HG03039 (cell line): ENCODE data around the gene SMYD2.

Source experiments
- ATAC-seq: cut with Tn5 transposase; IDR thresholded peaks from one replicate; pipeline ENCODE4 v1.9.1; 2021; ENCODE audit warnings: mild to moderate bottlenecking, moderate library complexity; ENCODE audit not compliant: unreplicated experiment

Gene SMYD2

DNA sequence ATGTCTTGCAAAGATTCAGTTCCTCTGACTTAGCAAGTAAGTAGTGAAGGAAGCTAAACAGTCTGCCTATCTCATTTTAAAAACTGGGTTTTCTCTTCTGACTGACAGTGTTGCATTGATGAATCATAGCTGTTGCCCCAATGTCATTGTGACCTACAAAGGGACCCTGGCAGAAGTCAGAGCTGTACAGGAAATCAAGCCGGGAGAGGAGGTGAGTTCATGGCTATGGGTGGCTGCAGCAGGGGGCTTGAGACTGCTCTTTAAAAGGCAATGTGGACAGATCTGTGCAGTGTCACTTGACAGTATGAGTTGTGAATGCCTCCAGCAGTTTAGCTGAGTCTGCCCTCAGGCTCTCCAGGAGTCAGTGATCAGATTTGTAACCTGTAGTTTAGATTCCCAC is 46.6 kb downstream of the SMYD2 start:
- ATAC-seq: no peak

GRCh38 chr1:214328770-214329469 is 48.0 kb downstream of the SMYD2 start:
- peak; percentile 90 for ATAC-seq

DNA sequence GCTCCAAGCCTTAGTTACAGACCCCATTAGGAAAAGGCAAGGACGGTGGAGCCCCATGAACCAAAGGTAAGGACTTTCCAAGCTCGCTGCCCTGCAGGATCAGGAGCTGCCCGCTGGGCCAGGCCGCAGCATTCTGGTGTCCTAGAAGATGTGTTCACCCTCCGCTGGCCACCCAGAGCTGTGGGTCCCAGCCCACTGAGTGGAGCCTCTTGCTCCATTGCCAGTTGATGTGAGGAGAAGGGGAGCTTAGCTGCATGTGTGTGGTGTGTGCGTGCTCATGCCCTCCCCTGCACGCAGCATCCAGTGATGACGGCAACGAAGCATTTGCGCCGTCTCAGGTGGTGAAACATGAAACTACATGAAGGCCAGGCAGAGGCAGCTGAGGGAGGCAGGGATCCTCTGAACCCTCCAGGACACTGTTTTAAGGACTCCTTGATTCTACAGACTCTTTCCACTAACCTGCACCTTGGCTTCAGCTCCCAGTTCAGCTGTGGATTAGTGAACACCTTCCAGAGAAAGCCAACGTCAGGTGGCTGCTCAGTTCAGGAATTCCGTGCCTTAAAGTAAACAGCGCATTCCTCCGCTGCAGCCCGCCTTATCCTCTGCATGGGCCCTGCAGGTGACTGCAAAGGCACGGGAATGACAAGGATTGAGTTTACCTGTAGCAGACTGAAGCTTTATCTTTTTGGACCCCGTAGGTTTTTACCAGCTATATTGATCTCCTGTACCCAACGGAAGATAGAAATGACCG is 48.7 kb downstream of the SMYD2 start:
- ATAC-seq: no peak

DNA sequence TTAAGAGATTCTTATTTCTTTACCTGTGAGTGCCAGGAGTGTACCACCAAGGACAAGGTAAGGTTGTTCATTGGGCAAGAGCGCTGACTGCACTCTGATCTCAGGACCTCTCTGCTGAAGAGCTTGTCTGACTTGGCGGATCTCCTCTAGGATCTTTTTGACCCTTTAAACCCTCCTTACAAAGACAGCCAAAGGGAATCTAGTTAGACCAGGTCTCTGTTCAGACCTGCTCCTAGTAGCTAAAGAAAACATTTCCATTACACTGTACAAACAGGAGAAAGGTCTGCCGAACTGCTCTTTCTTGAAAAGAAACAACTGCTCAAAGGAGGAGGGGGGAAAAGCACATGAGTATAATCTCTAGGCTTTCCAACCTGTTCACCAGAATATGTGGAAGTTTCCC is 49.3 kb downstream of the SMYD2 start:
- no peak for ATAC-seq

GRCh38 chr1:214330715-214331114 is 49.8 kb downstream of the SMYD2 start:
- ATAC-seq: no peak

DNA sequence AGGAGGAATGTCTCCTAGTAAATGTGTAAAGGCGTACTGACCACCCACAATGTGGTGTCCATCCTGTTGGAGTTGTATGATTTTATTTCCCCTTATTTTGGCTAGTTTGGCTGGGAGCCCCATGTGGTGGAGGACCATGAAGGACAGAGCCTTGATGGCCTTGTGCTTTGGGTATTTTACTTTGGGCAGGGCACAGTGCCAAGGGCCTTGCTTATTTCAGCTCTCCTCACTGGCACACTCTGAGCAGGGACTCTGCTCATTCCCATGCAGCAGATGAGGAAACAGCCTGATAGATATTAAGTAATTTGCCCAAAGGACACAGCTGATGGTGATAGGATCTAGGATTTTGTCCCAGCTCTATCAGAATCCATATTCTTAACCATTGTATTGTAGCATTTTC is 50.2 kb downstream of the SMYD2 start:
- ATAC-seq: no peak

GRCh38 chr1:214331827-214332423 is 51.0 kb downstream of the SMYD2 start:
- ATAC-seq: no peak

DNA sequence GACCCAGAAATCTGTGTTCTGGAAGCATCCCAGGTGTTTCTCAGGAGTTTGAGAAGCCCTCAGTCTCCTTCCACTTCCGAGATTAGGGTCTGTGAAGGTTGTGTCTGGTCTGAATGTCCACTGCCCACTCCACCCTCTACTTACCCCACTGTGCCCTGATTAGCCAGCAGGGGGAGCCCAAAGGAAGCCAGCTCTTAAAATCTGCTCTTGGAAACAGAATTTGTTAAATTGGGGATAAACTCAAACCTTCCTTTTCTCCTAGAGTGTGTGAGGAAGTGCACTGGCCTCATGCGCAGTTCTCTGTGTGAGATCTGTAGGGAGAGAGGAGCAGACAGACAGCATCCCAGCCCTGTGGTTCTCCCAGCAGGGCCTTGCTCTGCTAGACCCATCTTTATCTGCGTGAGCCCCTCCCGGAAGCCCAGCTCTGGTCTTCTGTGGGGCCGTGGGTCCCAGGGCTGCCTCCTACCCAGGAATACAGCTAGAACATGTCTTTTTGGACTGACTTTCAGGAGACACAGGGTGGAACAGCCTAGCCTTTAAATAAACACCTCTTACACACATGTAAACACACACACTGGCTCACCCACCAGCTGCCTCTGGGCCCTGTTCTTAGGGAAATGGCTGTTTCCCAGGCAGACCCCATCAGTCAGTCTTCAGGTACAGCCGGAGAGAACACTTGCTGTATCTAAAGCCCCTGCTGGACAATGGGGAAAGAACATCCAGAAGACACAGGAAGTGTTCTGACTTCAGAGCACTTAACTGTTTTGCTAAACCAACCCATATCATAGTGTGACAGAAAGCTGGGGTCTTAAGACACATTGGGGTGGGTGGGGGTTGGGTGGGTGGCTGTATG is 52.2 kb downstream of the SMYD2 start:
- no peak for ATAC-seq

GRCh38 chr1:214335567-214335966 is 54.6 kb downstream of the SMYD2 start:
- ATAC-seq: no peak

- no peak for ATAC-seq
These were observed 56.1 kb downstream of the SMYD2 start for GRCh38 chr1:214337015-214337414.

DNA sequence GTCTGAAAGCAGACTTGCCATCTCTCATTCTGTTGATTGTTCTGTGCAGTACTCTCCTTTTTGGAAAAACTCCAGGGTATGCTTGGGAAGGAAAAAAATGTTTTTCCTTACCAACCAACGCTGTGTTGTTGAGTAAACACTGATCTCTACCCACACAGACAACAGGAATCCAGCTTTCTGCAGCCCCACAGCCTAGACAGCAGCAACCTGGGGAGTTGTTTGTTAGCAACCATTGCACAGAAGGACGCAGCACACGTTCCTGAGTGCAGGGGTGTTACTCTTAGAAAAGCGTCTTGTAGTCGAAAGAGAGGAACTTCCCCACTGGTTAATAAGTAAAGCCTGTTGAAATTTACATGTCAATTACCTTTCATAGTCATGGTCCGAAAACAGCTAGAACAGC is 56.6 kb downstream of the SMYD2 start:
- no peak for ATAC-seq

GRCh38 chr1:214338212-214338611 is 57.3 kb downstream of the SMYD2 start:
- no peak for ATAC-seq

GRCh38 chr1:214341459-214341858 is 60.5 kb downstream of the SMYD2 start:
- no peak for ATAC-seq

- no peak for ATAC-seq
These were observed 61.0 kb downstream of the SMYD2 start for GRCh38 chr1:214341932-214342331.

GRCh38 chr1:214342525-214342924 is 61.6 kb downstream of the SMYD2 start:
- ATAC-seq: no peak

DNA sequence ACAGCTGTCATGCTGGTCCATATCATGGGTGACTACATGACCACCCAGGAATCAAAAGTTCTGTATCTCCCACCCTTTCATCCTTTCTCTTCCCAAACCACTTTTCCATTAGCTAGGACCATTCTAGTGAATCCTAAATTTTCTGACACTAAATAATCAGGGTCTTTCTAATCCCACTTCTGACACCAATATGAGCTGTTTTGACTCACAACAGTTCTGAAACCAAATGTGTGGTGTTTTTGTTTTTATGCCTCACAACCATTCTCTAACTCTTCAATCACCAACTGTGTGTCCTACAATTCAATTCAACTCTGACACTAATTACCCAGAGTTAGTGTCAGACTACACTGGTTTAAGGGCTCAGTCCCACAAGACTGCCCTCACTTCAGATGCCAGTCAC is 63.9 kb downstream of the SMYD2 start:
- ATAC-seq: no peak

GRCh38 chr1:214349008-214349407 is 68.0 kb downstream of the SMYD2 start:
- no peak for ATAC-seq

DNA sequence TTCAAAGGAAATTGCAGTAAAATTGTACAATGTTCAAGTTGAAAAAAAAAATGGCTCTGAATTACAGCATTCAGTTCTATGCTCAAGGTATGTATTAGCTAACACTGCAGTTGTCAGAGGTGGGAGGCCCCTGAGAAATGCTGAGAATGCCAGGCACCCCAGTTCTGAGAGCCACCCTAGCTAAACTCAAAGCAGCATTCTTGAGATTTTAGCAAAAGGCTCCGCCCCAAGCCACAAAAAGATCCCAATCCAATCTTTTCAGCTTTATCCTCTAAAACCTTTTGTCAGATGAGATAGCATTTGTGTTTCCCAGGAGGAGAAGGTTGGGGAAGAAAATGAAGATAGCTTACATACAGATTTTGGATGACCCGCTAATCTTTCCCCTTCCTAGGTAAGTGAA is 68.8 kb downstream of the SMYD2 start:
- ATAC-seq: no peak

DNA sequence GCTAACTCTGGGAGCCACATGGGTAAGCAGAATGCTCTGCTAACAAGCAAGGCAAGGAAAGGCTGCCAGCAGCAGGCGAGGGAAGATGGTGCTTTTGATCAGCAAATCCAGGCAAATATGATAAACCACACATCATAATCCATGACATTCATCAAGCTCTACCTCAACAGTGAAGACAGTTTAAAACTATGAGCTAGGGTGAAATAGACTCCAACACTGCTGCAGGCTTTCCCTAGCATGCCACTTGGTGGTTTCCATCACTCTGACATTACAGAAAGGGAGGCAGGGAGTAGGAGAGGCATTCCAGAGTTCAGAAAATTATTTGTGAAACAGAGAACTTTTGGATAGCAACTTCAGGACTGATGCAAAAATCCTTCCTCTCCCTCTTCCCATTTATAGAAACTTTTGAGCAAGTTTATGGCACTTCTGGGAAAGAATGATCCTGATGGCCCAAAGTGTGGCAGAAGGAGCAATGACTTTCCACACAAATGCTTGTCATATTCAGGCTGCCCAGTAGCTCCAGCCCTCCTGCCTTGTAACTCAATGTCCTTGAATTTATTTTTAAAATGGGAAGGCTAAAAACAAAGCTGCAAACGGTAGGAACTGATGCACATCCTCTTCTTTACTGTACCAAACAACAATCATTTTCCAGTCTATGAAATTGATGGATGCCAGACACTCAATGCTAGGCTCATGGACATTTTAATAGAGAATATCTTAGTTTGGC is 70.8 kb downstream of the SMYD2 start:
- no peak for ATAC-seq

DNA sequence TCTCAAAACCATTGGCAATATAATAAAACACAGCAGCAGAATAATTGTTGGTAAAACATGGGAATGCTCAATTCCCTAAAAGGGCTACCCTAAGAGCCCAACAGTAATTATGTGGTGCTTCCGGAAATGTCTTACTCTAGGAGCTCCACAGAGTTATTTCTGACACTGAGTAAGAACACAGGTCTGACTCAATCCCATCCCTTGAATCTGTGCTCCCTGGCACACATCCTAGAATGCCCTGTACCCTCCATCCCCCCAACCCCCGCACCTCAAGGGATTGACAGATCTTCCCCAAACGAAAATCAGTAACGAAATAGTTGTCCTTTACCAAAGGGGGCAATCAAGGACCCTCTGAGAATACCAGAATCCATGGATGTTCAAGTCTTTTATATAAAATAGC is 71.9 kb downstream of the SMYD2 start:
- ATAC-seq: no peak
